Frontal cortex (tissue), 4 donors: ENCODE measurements around the gene LGR4. TPM values are rescaled to one million over a fixed set of nuclear protein-coding genes. Genes with fewer than 3 reads are reported as not detected.
"Not testable (repeated sequence)": the region's sequence is repeated elsewhere in the genome, so short reads cannot be mapped to it uniquely, and the experiment has no call there.

Experiments
- DNase-seq, 2 donors: peaks; one replicate each; pipeline ENCODE4 v3.0.0; 2012; ENCODE audit warnings: low spot score in 2 of 2
- FAIRE-seq: peaks from 2 replicates; lab custom pipeline; 2012; peaks lifted over from hg19 to GRCh38; lab: Jason Lieb, UNC
- total RNA-seq: library from RNA; depleted of rRNA; stranded (reverse); fragments of >200 nt; gene quantifications from one replicate; pipeline ENCODE4 v1.2.3, GENCODE V29; 2014
- donor health status: control.
- donor health status: control.
- donor health status: control.

LGR4 gene
- total RNA-seq, 1 donor from 2014 or later: 17.1 TPM

DNA sequence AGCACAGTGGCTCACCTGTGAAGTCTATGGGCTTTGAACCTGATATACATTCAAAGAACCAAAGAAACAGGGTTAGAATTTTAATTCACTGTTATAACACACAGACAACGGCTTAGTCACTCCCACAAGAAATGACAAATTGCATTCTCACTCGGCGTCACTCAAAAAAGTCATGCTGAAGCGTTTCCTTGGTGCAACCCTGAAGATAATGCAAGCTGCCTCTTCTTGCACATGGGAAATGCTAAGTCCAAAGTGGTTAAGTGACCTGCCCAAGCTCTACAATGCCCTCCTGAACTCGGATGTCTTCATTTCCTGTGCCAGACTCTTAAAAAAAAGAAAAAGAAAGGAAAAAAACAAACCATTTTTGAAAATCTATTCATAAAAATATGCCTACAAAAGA lies 10.0 kb downstream of the LGR4 start:
- DNase-seq (no peak), FAIRE-seq (no peak)

- FAIRE-seq: no peak
- DNase-seq: no peak
Observed at GRCh38 chr11:27460158-27460978, 12.2 kb downstream of the LGR4 start.

DNA sequence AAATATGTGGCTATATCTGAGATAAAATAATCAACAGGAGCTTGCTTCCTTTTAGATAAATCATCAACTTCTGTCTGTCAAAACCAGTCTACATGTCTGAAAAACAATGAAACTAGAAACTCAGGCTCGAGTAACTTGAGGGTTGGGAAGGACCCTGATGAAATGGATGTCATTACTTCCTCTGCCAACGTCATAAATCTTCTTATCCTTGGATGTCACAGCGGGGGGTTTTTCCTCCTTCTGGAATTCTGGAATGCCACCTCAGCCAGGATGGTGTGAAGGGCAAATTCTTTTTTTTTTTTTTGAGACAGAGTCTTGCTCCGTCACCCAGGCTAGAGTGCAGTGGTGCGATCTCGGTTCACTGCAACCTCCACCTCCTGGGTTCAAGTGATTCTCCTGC lies 13.4 kb downstream of the LGR4 start:
- no peak for DNase-seq

DNA sequence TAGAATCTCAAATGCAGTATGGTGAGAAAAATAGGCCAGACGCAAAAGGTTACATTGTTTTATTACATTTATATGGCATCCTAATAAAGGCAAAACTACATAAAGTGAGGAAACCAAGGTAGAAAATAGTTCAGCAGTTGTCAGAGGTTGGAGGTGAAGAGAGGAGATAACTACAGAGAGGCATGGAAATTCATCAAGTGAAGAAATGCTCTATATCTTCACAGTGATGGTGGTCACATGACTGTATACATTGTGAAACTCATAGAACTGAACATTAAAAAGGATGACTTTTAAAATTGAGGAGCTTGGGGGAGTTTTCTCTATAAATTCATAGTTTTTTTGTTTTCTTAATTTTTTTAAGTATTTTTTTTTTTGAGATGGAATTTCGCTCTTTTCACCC lies 14.4 kb downstream of the LGR4 start:
- no peak for DNase-seq
- FAIRE-seq: no peak

More for the DNA sequence above, 13.4 kb downstream of the LGR4 start:
- no peak for FAIRE-seq

DNA sequence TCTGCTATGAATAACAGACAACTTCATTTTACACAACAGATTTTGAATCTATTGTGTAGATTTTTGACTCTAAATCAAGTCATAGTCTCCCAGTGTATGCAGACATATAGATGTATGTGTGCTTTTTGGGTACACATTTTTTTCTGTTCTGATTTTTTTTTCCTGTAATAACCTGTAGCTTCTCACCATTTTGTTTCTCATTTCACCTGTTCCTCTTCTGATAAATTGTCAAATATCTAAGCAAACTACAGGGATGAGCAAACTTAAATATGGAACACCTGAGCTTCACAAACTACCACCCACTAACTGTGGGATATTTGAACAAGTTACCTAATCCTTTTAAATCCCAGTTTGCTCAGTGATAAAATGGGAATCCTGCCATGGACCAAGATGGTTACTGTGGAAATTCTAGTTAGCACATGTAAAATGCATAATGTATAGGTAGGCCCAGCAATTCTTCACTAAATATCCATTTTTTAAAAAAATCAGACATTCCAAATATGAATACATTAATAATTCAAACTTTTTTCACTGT lies 15.7 kb downstream of the LGR4 start:
- no peak for DNase-seq
- FAIRE-seq: no peak

- DNase-seq (no peak), FAIRE-seq (no peak)
Observed at GRCh38 chr11:27456140-27456794, 16.3 kb downstream of the LGR4 start.

- DNase-seq (no peak), FAIRE-seq (no peak)
Observed at GRCh38 chr11:27455667-27456066, 16.9 kb downstream of the LGR4 start.

DNA sequence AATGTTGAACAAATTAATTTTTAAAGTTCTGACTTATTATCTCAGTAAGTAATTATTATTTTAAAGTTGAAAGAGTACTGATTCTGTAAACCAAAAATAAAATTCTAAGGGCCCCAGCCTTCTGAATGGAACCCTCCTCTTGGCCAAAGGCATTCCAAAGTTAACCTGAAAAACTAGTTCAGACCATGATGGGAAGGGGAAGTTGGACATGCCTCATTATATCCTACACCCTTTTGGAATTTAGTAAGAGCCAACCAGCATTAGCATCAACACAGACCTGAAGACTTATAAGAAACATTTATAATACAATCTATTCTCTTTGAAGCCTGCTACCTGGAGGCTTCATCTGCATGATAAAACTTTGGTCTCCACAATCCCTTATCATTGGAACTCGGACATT lies 18.9 kb downstream of the LGR4 start:
- DNase-seq (no peak), FAIRE-seq (no peak)

GRCh38 chr11:27452147-27452546 lies 20.4 kb downstream of the LGR4 start:
- no peak for FAIRE-seq
- DNase-seq: no peak

GRCh38 chr11:27451244-27451965 lies 21.2 kb downstream of the LGR4 start:
- DNase-seq: no peak
- FAIRE-seq: no peak

DNA sequence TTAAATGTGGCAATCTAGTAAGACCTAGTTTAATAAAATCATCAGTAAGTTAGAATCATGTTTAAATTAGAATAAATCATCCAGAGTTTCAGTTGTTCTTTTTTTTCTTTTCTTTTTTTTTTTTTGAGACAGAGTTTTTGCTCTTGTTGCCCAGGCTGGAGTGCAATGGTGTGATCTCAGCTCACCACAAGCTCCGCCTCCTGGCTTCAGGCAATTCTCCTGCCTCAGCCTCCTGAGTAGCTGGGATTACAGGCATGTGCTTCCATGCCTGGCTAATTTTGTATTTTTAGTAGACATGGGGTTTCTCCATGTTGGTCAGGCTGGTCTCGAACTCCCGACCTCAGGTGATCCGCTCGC lies 24.4 kb downstream of the LGR4 start:
- not testable (repeated sequence) for DNase-seq, FAIRE-seq

- no peak for FAIRE-seq
- DNase-seq: no peak
Observed at GRCh38 chr11:27447288-27448183, 25.1 kb downstream of the LGR4 start.

GRCh38 chr11:27445625-27446024 lies 27.0 kb downstream of the LGR4 start:
- DNase-seq (no peak), FAIRE-seq (no peak)

- DNase-seq (no peak), FAIRE-seq (no peak)
Observed at GRCh38 chr11:27444801-27445215, 27.8 kb downstream of the LGR4 start.

DNA sequence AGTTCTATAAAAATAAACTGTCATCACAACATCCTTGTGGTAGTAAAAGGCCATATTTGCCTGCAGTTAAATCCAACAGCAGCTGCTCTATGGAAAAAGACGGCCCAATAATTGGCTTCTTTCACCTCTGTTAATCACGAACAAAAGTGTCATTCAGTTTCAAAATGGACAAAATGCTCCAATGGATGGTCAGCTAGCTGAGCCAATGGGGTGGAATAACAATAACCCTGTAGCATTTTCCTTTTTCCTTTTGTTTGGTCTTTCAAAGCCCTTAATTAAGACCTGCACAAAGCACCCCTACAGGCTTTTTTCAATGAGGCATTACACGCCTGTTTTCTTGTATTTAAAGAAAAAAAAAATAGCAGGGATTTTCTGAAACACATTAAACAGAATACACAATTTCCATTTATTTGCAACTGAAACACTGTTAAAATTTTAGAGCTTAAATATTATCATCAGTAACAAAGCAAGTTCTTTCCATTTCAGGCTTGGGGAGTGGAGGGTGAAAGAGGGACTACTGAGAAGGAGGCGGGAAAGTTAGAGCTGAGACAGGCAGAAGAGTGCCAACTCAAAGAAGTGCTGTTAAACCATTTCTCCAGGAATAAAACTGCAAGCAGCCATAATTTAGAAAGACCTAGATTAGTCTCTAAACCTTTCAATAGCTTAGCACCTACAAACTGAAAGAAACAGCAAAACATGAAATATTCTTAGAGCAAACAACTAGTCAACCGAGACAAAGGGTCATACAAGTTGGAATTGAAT lies 28.7 kb downstream of the LGR4 start:
- peak; percentile 74 for FAIRE-seq
- peak; percentile 24 to 27 for DNase-seq

- FAIRE-seq (no peak), DNase-seq (no peak)
Observed at GRCh38 chr11:27443227-27443626, 29.4 kb downstream of the LGR4 start.

- FAIRE-seq: no peak
Observed at GRCh38 chr11:27440090-27440489, 32.5 kb downstream of the LGR4 start.

GRCh38 chr11:27438595-27438981 lies 34.0 kb downstream of the LGR4 start:
- DNase-seq (no peak), FAIRE-seq (no peak)

More at GRCh38 chr11:27440090-27440489, 32.5 kb downstream of the LGR4 start:
- DNase-seq: no peak
